Endodermal cell (in vitro differentiated cells): Measurements from ENCODE around the gene TMTC4. TPM values are rescaled to one million over a fixed set of nuclear protein-coding genes. Genes with fewer than 3 reads are reported as not detected.
A peak's percentile ranks its signal among the peaks of the same experiment; 100 is the strongest.

Source experiments
- DNase-seq: peaks from one replicate; pipeline ENCODE4 v3.0.0-alpha.2; 2017
- H3K27ac ChIP-seq: 2 replicates; pipeline ENCODE4 v1.5.1; 2013; ENCODE audit warnings: mild to moderate bottlenecking, low read depth, low read length, moderate library complexity
- H3K27me3 ChIP-seq: 2 replicates; pipeline ENCODE4 v1.6.1; 2013; ENCODE audit warnings: mild to moderate bottlenecking, low read length, moderate library complexity; ENCODE audit not compliant: insufficient read depth, control insufficient read depth, poor library complexity, severe bottlenecking
- H3K36me3 ChIP-seq: 2 replicates; pipeline ENCODE4 v1.7.0; 2013; ENCODE audit warnings: mild to moderate bottlenecking, low read length, moderate library complexity; ENCODE audit not compliant: control insufficient read depth, insufficient read depth
- H3K4me1 ChIP-seq: one replicate; pipeline ENCODE4 v1.7.0; 2013; ENCODE audit warnings: low read length; ENCODE audit not compliant: control insufficient read depth, insufficient read depth
- H3K4me3 ChIP-seq: 2 replicates; pipeline ENCODE4 v1.5.1; 2013; ENCODE audit warnings: mild to moderate bottlenecking, low read length, moderate library complexity
- H3K9ac ChIP-seq: 2 replicates; pipeline ENCODE4 v1.6.1; 2013; ENCODE audit warnings: mild to moderate bottlenecking, low read length, moderate library complexity; ENCODE audit not compliant: poor library complexity, severe bottlenecking; ENCODE audit errors: extremely low read depth
- H3K9me3 ChIP-seq: 2 replicates; pipeline ENCODE4 v1.6.1; 2013; ENCODE audit warnings: mild to moderate bottlenecking, low read length, moderate library complexity; ENCODE audit not compliant: control insufficient read depth
- H3K27ac Mint-ChIP-seq: 2 replicates; pipeline ENCODE4 v1.8.0; 2020; ENCODE audit warnings: mixed read lengths
- H3K27me3 Mint-ChIP-seq: 2 replicates; pipeline ENCODE4 v1.8.0; 2021; ENCODE audit warnings: mild to moderate bottlenecking, mixed read lengths; ENCODE audit not compliant: insufficient read depth
- H3K36me3 Mint-ChIP-seq: 2 replicates; pipeline ENCODE4 v1.8.0; 2020; ENCODE audit warnings: low read depth, mixed read lengths
- H3K4me1 Mint-ChIP-seq: 2 replicates; pipeline ENCODE4 v1.8.0; 2020; ENCODE audit warnings: mixed read lengths
- H3K4me3 Mint-ChIP-seq: 2 replicates; pipeline ENCODE4 v1.8.0; 2020; ENCODE audit warnings: mild to moderate bottlenecking, moderate library complexity, mixed read lengths
- H3K9me3 Mint-ChIP-seq: 2 replicates; pipeline ENCODE4 v1.8.0; 2020; ENCODE audit warnings: mild to moderate bottlenecking, mixed read lengths
- CTCF ChIP-seq: fragments of 200-600 bp; sonication (generic); conservative IDR thresholded peaks from 2 replicates; pipeline ENCODE4 v1.5.0; 2021; ENCODE audit warnings: antibody characterized with exemption, mild to moderate bottlenecking
- WGBS, 2 experiments: methylation state at CpG; one replicate each; pipeline versions ENCODE4 v1.1.5 to v1.1.7; 2013; ENCODE audit warnings: missing lambda C conversion rate in 2 of 2, mixed read lengths in 1 of 2; ENCODE audit not compliant: insufficient coverage in 1 of 2, insufficient read length in 1 of 2; 5-methylcytosine and 5-hydroxymethylcytosine counted together
- total RNA-seq, 2 donors: library from RNA; stranded (reverse); fragmentation: NEBNext Ultra II Directional in 1 of 2; extraction: Animal tissue kit (Norgen Biotek cat#: 25700) in 1 of 2; gene quantifications; 2 replicates in 1 of 2; 3 replicates in 1 of 2; pipeline ENCODE4 v1.2.1, GENCODE V29; 2021

TMTC4 gene
- total RNA-seq, 2 donors from 2014 or later, result 29.8 to 40.0 TPM

DNA sequence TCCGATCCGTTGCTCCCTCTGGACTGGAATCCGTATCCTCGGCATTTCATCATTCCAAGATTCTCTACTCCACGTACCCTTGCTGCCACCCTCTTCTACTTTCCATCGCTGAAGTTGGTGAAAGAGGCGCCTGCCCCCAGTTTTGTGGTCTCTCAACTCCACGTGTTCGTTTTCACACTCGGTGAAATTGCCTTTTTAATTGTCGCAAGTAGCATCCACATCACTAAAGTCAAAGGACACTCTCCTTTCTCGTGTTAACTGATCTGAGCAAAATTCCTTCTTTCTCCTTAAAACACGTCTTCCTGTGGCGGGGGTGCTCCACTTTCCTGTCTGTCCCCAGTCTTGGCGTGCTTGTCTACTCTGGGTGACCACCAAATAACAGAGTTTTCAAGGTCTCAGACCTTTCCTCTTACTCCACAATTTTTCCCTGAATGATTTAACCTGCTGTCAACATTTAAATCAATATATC, 1.1 kb upstream of the TMTC4 start:
- no peaks in the 10 kb centered on the region for H3K9me3 Mint-ChIP-seq
- H3K9ac ChIP-seq, result no peak overlapping the region
- peaks cover 9% of the 10 kb centered on the region for H3K4me1 ChIP-seq
- TF ChIP-seq CTCF, result no peak
- WGBS, 2 experiments, result 24 to 25% methylated on average over 15 of the region's 15 CpGs
- no peak overlapping the region for H3K27ac ChIP-seq
- H3K27me3 ChIP-seq, result no peaks in the 10 kb centered on the region
- DNase-seq, result no peak
- no peaks in the 10 kb centered on the region for H3K9me3 ChIP-seq
- H3K4me1 Mint-ChIP-seq, result peaks cover 17% of the 10 kb centered on the region
- H3K27ac Mint-ChIP-seq, result no peak overlapping the region
- peak overlapping the region; percentile 73 for H3K4me3 Mint-ChIP-seq
- H3K36me3 ChIP-seq, result no peaks in the 10 kb centered on the region
- peaks cover 36% of the 10 kb centered on the region for H3K27me3 Mint-ChIP-seq
- H3K36me3 Mint-ChIP-seq, result no peaks in the 10 kb centered on the region
- peak overlapping the region; percentile 86 for H3K4me3 ChIP-seq

DNA sequence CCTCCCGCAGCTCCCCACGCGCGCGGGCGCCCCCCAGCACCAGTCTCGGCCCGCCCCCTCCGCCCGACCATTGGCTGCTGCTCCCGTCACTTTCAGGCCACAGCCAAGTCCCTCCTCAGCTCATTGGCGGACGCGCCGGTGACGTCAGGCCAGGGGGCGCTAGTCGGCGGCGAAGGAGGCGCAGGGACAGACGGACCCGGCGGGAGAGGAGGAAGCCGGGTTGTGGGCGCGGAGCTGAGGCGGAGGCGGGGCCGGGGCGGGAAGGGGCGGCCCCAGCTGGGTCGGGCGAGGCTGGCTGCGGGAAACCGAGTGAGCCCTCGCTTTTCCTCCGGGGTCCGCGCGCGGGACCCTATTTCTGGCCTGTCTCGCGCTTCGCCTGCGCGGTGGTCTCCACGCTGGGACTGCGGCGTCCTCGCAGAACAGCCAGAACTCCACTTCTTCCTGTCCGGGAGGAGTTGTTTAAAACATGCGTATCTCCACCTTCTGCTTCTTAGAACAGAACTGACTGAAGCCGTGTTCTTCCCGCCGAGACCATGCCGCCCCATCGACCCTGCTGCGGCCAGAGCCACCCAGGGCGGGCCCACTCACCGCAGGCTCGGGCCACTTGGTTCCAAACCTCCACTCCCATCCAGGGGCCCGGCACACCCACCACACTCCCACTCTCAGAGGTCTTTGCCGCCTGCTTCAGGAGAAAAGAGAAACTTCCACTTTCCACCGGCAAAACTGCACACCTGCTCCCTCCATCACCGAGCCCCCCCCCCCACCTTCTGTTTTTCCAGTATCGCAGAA, 471 bp upstream of the TMTC4 start:
- peak; percentile 52 for TF ChIP-seq CTCF
- 0 to 1% methylated on average over 26 to 67 of the region's 67 CpGs for WGBS, 2 experiments
- Histone ChIP-seq H3K4me3 (peak overlapping the region; percentile 86), H3K27ac (peak overlapping the region; percentile 88), H3K4me1 (peaks cover 9% of the 10 kb centered on the region), H3K27me3 (no peaks in the 10 kb centered on the region), H3K9me3 (no peaks in the 10 kb centered on the region), H3K9ac (peak overlapping the region; percentile 41), H3K36me3 (peaks cover 3% of the 10 kb centered on the region)
- Mint-ChIP-seq H3K27ac (no peak overlapping the region), H3K4me3 (peak overlapping the region; percentile 73), H3K9me3 (no peaks in the 10 kb centered on the region), H3K36me3 (no peaks in the 10 kb centered on the region), H3K27me3 (peaks cover 31% of the 10 kb centered on the region), H3K4me1 (peaks cover 17% of the 10 kb centered on the region)
- peak; percentile 100 for DNase-seq

DNA sequence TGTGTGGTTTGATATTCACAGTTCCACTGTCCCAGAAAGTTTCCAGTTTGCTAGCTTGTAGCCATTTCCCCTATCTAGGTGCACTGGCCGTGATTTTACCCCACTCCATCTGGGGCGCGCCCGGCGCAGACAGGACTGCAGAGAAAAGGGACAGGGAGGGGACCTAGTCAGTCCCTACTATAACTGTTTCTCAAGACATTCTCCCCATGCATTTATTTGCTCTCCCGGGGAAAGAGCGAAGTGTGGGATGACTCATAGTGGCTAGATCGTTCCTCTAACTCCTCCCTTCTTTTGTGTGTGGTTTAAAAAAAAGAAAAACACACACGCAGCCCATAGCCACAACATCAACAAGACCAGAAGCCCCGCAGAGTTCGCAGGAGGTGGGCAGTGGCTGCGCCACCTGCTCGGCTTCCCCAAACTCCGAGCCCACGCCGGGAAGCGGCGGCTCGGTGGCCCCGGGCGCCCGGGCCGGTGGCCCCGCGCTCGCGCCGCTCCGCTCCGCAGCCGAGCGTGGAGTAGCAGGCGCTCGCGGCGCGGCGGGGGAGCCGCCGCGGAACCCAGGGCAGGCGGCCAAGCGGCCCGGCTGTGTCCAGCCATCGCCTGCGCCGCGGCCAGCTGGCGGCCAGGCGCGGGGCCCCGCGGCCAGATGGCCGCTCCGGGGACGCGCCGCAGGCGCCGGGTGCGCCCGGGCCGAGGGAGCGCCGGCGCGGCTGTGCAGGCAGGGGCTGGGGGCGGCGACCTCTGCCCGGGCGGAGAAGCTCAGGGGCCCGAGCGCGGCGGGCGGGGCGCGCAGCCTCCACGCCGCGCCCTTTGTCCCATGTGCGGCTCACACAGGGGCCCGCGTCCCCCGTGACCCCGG, 653 bp downstream of the TMTC4 start:
- H3K9ac ChIP-seq, result peak overlapping the region; percentile 58
- DNase-seq, result peak; percentile 82
- Mint-ChIP-seq H3K36me3 (peaks cover 7% of the 10 kb centered on the region), H3K27me3 (peaks cover 26% of the 10 kb centered on the region), H3K9me3 (no peaks in the 10 kb centered on the region), H3K27ac (peak overlapping the region; percentile 77), H3K4me1 (peaks cover 19% of the 10 kb centered on the region), H3K4me3 (peak overlapping the region; percentile 73)
- no peaks in the 10 kb centered on the region for H3K9me3 ChIP-seq
- peak overlapping the region; percentile 88 for H3K27ac ChIP-seq
- H3K4me3 ChIP-seq, result peak overlapping the region; percentile 86
- 0% methylated on average over 25 to 83 of the region's 86 CpGs for WGBS, 2 experiments
- H3K36me3 ChIP-seq, result peaks cover 10% of the 10 kb centered on the region
- no peaks in the 10 kb centered on the region for H3K27me3 ChIP-seq
- peaks cover 9% of the 10 kb centered on the region for H3K4me1 ChIP-seq
- TF ChIP-seq CTCF, result no peak
